Esophagus squamous epithelium (tissue), 4 donors: ENCODE data around the gene ODAD3.

Experiments
- CTCF ChIP-seq, 6 experiments: fragments of 450-650 bp in 4 of 6; fragments of 200-600 bp in 2 of 6; sonication (generic) in 2 of 6; IDR thresholded peaks; one replicate each; pipeline ENCODE4 v1.5.1; 2016 to 2019; ENCODE audit warnings: antibody characterized with exemption in 6 of 6, mild to moderate bottlenecking in 4 of 6, moderate library complexity in 4 of 6
- POLR2A ChIP-seq, 4 donors: fragments of 450-650 bp; IDR thresholded peaks; one replicate each; pipeline ENCODE4 v1.6.1; 2017; ENCODE audit warnings: antibody characterized with exemption in 4 of 4, mild to moderate bottlenecking in 4 of 4, moderate library complexity in 3 of 4

DNA sequence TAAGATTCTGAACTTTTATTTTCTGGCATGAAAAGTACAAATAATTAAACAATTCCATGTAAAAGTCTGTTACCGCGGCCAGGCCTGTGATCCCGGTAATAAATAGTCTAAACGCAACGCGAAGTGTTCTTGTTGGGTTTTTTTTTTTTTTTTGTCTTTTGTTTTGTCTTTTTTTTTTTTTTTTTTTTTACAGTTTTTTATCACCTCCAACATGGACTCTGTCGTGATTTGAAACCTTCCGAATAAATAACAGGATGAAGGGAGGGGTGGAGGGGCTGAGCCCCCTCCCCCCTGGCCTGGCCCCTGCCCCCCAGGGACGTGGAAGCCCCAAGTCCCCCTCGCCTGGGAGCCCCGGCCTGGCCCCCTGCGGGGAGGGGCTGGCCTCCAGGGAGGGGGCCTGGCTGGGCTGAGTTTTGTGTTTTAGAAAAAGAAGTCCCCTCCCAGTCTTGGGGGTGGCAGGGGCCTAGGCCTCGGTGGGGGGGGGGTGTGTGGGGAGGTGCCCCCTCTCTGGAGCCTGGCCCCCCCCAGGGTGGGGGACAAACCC is 16.5 kb upstream of the ODAD3 start:
- TF ChIP-seq CTCF (IDR thresholded peaks at IDR 0.05) (no peak), POLR2A (IDR thresholded peaks at IDR 0.05) (no peak)
